HG02970 (cell line): ENCODE results near the gene TSPEAR.
"Not testable (repeated sequence)": the region's sequence is repeated elsewhere in the genome, so short reads cannot be mapped to it uniquely, and the experiment has no call there.

Source experiments
- ATAC-seq: cut with Tn5 transposase; IDR thresholded peaks from one replicate; pipeline ENCODE4 v1.9.1; 2021; ENCODE audit warnings: mild to moderate bottlenecking, moderate library complexity, moderate number of reproducible peaks; ENCODE audit not compliant: unreplicated experiment, low FRiP score

TSPEAR gene

GRCh38 chr21:44704636-44705001, 6.8 kb downstream of the TSPEAR start:
- ATAC-seq = no peak

DNA sequence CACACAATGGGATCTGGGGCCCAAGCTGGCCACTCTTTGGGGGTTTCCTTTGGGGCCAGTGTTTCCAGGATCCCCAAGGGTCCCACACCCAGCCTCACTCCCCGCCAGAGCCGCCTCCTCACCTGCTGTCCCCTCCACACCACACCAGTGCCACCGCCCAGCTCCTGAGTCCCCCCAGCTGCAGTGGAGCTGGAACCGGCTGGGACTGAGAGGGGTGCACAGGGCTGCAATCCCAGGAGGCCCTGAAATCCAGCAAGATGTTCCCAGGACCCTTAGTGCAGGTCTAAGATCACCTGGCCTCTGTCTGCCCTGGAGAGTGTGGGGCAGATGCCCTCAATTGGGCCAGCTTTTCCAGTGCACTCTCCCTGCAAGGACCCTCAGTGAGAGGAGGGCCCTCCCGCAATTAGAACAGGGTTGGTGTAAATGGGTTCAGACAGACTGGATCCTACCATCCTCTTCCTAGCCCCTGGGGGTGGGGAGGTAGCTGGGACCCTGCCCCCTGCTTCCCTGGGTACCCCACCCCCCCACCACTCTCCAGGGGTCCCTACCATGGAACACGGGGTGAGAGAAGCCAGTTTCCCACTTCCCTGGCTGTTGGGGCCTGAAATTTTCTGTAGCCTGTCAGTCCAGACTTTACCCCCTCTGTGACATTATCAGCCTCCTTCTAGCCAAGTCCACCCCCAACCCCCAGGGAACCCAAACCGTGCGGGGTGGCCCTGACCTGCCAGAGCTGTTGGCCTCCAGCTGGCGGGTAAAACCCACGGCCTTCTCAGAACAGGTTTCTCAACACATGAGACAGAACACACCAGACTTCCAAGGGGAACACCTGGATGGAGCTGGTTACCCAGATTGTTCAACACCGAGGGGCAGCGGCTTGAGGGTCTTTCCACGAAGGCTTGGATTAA, 7.4 kb downstream of the TSPEAR start:
- ATAC-seq = no peak

- no peak for ATAC-seq
Measured at GRCh38 chr21:44702973-44703730, 8.2 kb downstream of the TSPEAR start.

DNA sequence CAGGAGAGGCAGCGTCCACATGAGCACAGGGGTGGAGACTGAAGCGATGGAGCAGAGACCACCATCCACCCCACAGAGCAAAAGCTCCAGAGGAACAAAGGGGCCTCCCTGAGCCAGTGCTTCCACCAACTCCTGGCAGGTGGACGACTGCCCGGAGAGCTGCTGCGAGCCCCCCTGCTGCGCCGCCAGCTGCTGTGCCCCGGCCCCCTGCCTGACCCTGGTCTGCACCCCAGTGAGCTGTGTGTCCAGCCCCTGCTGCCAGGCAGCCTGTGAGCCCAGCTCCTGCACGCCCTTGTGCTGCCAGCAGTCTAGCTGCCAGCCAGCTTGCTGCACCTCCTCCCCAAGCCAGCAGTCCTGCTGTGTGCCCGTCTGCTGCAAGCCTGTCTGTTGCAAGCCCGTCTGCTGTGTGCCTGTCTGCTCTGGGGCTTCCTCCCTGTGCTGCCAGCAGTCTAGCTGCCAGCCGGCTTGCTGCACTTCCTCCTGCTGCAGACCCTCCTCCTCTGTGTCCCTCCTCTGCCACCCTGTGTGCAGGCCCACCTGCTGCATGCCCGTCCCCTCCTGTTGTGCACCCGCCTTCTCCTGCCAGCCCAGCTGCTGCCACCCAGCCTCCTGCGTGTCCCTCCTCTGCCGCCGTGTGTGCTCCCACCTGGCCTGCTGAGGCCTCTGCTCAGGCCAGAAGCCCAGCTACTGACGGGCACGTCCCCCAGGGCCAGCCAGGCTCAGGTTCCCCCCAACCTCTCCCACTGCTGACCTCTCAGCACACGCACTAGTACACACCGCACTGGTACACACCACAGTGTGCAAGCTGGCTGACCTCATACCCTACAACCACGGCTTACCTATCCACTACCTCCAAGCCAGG, 9.0 kb downstream of the TSPEAR start:
- no peak for ATAC-seq

DNA sequence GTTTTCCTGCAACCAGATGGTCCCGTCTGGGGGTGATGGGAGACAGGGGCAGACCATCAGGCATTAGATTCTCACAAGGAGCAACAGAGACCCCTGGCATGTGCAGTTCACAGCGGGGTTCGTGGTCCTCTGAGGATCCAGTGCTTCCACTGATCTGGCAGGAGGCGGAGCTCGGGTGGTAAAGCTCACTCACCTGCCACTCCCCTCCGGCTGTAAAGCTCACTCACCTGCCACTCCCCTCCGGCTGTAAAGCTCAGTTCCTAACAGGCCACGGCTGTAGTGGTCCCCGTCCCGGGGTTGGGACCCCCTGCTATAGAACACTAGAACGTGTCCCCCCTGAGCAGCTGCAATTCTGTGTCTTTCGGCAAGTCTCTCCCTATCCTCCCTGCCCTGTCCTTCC, 9.8 kb downstream of the TSPEAR start:
- no peak for ATAC-seq

DNA sequence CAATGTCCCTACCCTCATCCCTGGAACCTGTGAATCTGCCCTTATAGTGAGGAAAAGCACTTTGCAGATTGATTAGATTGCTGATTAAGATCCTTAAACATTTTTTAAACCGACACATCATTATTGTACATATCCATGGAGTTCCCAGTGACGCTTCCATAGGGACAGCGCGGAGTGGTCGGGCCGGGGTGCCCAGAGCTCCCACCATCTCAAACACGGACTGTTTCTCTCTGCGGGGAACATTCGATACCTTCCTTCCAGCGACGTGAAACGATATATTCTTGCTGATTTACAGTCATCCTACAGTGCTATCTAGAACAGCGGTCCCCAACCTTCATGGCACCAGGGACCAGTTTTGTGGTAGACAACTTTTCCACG, 10.4 kb downstream of the TSPEAR start:
- ATAC-seq = no peak

DNA sequence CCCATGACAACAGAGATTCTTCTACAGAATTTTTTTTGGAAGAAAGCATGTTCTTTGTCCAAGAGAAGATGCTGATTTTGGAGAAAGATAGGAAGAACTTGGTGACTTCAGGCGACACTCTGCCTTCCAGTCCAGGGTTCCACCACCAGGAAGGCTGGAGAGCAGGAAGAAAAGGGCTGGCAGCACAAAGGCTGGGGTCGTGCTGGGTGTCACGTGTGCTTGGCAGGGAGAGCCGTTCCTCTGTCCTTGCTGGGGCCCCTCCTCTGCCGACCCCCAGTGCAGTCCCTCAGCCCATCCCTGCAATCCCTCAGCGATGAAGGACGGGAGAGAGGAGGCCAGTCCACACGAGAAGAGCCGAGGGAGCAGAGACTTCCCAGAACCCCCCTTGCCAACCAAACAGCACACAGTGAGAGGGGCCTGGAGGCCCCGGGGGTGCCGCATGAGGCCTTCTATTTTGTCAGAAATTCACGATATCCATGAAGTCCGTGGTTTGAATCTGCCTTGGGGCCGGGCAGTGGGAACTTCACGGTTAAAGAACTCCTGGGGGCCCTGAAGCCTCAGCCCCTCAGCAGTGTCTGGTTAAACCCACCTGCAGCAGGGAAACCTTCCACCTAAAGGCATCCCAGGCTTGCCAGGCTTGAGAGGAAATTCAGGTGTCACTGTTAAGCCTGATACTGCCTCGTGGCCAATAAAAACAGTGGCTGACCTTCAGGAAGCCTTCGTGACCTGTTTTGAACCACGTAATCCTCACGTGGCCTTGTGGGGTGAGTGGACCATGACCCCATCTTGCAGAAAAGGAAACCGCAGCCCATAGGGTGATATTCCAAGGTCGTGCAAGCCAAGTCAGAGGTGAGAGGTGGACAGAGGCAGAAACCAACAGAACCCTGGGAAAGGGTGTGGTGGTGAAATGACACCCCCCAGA, 11.0 kb downstream of the TSPEAR start:
- no peak for ATAC-seq

DNA sequence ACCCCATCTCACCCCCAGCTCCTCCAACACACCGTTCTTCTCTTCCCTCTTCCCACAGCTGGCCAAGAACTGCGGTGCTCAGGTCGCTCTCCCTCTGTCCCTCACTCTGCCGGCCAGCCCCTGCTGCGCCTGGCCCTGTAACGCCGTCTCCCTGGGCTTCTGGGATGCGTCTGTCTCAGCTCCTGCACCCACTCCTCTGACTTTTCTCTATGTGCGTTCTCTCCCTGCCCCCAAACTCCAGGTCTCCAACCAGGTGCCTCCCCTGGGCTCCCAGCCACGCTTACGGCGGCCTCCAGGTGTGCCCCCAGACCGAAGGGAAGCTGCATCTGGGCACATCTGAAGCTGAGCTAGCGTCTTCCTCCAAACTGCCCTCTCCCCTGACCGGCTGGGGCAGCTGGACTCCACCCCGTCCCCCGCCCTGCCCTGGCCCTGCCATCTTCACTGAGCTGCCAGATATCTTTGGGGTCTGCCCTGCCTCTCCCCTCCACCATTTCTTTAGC, 11.8 kb downstream of the TSPEAR start:
- ATAC-seq = no peak

DNA sequence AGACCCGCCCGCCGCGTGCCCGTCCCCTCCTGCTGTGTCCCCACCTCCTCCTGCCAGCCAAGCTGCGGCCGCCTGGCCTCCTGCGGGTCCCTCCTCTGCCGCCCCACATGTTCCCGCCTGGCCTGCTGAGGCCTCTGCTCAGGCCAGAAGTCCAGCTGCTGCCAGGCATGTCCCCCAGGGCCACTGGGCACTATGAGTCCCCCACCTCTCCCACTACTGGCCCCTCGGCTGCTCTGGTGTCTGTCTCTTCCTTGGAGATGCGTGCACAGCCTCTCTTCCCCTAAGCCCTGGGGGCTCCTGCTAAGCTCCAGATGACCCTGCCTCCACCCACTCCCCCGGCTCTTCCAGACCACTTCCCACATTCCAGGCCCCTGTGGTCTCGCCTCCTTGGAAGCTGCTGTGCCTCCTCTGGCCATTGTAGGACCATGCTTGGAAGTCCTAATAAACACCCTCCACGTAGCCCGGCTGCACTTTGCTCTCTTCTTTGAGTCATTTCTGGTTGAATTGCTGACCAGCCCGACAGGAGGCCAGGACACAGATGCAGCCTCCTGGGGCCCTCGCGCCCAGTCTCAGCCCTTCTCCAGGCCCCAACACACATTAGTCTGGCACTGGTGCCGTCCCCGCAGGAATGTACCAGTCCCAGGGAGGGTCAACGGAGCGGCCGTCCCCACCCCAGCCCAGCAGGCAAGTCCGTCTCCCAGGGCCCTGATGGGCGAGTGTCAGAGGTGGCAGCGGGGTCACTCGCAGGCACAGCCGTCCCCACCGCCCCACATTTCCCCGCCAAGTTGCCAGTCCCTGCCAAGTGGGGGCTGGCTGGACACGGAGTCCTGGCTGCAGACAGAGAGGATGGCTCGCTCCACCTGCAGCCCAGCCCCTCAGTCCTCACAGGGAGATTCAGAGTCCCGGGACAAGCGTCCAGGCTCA, 13.3 kb downstream of the TSPEAR start:
- ATAC-seq = no peak

DNA sequence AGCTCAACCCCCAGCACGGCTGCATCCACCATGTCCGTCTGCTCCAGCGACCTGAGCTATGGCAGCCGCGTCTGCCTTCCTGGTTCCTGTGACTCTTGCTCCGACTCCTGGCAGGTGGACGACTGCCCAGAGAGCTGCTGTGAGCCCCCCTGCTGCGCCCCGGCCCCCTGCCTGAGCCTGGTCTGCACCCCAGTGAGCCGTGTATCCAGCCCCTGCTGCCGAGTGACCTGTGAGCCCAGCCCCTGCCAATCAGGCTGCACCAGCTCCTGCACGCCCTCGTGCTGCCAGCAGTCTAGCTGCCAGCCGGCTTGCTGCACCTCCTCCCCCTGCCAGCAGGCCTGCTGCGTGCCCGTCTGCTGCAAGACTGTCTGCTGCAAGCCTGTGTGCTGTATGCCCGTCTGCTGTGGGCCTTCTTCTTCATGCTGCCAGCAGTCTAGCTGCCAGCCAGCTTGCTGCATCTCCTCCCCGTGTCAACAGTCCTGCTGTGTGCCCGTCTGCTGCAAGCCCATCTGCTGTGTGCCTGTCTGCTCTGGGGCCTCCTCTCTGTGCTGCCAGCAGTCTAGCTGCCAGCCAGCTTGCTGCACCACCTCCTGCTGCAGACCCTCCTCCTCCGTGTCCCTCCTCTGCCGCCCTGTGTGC, 14.1 kb downstream of the TSPEAR start, which contains the start of gene KRTAP10-12:
Gene KRTAP10-12, plus strand, starts transcription at position 1 of the 639 bp plus-strand sequence. Its CDS starts 30 bp downstream, at position 31.
- ATAC-seq = not testable (repeated sequence)

- ATAC-seq = no peak
Measured at GRCh38 chr21:44696572-44696971, 14.8 kb downstream of the TSPEAR start.

DNA sequence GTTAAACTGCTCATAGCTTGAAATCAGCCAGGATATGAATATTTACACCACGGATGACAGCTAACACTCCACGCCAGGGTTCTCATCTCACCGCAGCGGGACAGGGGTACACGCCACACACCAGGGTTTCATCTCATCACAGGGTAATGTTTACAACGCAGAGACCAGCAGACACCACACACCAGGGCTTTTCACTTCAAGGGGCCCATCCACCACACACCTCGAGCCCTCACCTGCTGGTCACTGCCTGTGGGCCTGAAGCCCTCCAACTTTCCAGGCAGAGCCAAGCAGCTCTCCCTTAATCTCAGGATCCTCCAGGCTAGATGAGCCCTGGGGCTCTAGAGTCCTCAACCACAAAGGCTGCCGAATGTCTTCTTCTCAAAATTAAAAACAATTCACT, 15.7 kb downstream of the TSPEAR start:
- ATAC-seq = no peak

DNA sequence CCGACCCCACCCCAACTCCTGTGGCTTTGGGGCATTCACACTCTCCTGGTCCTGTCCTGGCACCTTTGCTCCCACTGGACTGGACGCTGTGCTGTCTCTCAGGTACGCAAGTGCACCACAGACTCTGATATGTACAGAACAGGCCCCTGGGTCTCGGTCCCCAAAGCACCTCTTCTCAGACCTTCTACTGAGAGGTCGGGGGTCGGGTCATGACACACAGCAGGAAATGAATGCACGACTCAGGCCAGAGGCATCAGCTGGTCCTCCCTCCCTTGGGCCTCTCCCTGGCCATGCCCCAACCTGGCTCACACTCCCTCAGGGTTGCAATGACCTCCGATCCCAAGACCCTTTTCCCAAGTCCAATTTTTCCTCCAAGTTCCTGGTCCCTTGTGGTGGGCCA, 16.2 kb downstream of the TSPEAR start:
- no peak for ATAC-seq

DNA sequence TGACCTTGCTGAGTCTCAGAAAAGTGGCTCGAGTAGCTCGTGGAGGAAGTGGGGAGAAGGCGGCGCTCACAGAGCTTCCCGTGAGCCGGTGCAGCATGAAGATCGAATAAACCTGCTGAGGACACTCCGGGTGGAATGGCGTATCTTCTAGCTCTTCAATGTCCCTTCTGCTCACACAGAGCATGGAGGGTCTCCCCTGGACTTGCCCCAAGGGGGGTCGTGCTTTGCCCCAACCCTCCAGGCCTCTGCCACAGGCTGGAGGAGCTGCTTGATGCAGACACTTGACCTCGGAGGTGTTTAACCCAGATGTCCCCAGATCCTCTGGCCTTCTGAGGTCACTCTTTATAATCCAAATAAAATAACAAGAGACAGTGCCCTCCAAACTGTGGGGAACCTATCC, 16.6 kb downstream of the TSPEAR start:
- ATAC-seq = no peak

DNA sequence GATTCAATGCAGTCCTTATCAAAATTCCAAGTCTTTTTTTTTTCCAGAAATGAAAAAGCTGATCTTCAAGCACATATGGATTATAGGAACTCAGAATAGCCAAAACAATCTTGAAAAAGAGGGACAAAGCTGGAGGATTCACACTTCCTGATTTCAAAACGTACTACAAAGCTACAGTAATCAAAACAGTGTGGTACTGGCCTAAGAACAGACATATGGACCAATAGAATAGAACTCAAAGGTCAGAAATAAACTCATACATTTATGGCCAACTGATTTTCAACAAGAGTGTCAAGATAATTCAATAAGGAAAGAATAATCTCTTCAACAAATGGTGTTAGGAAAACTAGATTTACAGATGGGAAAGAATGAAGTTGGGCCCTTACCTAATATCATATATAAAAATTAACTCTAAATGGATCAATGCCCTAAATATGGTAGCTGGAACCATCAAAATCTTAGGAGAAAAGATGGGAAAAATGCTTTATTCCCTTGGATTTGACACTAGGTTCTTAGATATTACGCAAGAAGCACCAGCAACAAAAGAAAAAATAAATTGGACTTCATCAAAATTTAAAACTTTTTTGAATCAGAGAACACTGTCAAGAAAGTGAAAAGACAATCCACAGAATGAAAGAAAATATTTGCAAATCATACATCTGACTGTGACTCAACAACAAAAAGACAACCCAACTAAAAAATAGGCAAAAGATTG, 18.4 kb downstream of the TSPEAR start:
- ATAC-seq = no peak

GRCh38 chr21:44691686-44692085, 19.7 kb downstream of the TSPEAR start:
- ATAC-seq = no peak

DNA sequence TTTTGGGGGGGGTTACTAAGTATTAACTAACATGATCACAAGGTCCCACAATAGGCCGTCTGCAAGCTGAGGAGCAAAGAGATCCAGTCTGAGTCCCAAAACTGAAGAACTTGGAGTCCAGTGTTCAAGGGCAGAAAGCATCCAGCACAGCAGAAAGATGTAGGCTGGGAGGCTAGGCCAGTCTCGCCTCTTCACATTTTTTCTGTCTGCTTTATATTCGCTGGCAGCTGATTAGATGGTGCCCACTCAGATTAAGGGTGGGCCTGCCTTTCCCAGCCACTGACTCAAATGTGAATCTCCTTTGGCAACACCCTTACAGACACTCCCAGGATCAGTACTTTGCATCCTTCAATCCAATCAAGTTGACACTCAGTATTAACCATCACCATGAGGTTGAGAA, 21.6 kb downstream of the TSPEAR start:
- ATAC-seq = not testable (repeated sequence)
